Measurements from ENCODE around the gene IL13. TPM values are rescaled to one million over a fixed set of nuclear protein-coding genes. Genes with fewer than 3 reads are reported as not detected.
"Not testable (repeated sequence)": the region's sequence is repeated elsewhere in the genome, so short reads cannot be mapped to it uniquely, and the experiment has no call there.

Gene IL13
- total RNA-seq, 1 donor from 2014 or later: not detected

DNA sequence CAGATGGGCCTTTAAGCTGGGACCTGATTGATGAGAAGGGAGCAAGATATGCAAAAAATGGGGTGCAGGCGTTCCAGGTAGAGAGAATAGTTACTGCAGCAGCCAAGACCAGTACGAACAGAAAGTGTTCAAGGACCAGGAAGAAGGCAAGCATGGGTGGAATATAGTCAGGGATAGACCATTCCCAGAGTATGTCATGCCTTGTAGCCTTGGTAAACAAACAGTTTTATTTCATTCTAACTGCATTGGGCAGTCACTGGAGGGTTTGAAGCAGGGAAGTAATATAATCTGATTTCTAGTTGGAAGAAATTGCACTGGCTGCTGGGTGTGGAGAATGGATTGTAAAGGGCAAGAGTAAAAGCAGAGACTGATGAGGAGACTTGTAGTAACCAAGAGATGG, 30.5 kb upstream of the IL13 start:
- DNase-seq: no peak
- no peak overlapping the region for H3K4me3 Mint-ChIP-seq (ENCODE audit: unreplicated experiment)
- H3K27me3 Mint-ChIP-seq (ENCODE audit: unreplicated experiment): no peaks in the 10 kb centered on the region
- H3K27ac Mint-ChIP-seq (ENCODE audit: unreplicated experiment): no peak overlapping the region
- TF ChIP-seq, protein P1, sequence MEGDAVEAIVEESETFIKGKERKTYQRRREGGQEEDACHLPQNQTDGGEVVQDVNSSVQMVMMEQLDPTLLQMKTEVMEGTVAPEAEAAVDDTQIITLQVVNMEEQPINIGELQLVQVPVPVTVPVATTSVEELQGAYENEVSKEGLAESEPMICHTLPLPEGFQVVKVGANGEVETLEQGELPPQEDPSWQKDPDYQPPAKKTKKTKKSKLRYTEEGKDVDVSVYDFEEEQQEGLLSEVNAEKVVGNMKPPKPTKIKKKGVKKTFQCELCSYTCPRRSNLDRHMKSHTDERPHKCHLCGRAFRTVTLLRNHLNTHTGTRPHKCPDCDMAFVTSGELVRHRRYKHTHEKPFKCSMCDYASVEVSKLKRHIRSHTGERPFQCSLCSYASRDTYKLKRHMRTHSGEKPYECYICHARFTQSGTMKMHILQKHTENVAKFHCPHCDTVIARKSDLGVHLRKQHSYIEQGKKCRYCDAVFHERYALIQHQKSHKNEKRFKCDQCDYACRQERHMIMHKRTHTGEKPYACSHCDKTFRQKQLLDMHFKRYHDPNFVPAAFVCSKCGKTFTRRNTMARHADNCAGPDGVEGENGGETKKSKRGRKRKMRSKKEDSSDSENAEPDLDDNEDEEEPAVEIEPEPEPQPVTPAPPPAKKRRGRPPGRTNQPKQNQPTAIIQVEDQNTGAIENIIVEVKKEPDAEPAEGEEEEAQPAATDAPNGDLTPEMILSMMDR (IDR thresholded peaks at IDR 0.05; ENCODE audit: partially characterized antibody, unreplicated experiment): no peak
- no peaks in the 10 kb centered on the region for H3K36me3 Mint-ChIP-seq (ENCODE audit: unreplicated experiment)
- H3K4me1 Mint-ChIP-seq (ENCODE audit: low read depth, unreplicated experiment): no peaks in the 10 kb centered on the region
- no peaks in the 10 kb centered on the region for H3K9me3 Mint-ChIP-seq (ENCODE audit: unreplicated experiment)

DNA sequence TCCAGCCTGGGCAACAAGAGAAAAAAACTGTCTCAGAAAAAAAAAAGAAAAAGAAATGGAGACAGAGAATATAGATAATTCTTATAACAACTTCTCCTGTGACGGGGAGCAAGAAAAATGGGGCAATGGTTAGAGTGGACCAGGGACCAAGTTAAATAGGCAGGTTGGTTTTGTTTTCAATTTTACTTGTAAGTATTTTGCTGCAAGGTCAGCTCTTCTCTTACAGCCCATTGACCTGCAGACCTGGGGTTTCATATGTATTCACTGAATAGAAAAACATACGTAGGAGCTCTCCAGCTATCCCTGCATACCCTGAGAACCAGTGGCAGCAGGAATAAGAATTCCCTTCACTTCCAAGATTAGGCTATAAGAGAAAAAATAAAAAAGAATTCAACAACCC, 29.2 kb upstream of the IL13 start:
- Mint-ChIP-seq H3K36me3 (ENCODE audit: unreplicated experiment) (no peaks in the 10 kb centered on the region), H3K9me3 (ENCODE audit: unreplicated experiment) (no peaks in the 10 kb centered on the region), H3K27ac (ENCODE audit: unreplicated experiment) (no peak overlapping the region), H3K27me3 (ENCODE audit: unreplicated experiment) (no peaks in the 10 kb centered on the region), H3K4me3 (ENCODE audit: unreplicated experiment) (no peak overlapping the region), H3K4me1 (ENCODE audit: low read depth, unreplicated experiment) (no peaks in the 10 kb centered on the region)
- TF ChIP-seq, protein P1 (IDR thresholded peaks at IDR 0.05; ENCODE audit: partially characterized antibody, unreplicated experiment): no peak
- no peak for DNase-seq

DNA sequence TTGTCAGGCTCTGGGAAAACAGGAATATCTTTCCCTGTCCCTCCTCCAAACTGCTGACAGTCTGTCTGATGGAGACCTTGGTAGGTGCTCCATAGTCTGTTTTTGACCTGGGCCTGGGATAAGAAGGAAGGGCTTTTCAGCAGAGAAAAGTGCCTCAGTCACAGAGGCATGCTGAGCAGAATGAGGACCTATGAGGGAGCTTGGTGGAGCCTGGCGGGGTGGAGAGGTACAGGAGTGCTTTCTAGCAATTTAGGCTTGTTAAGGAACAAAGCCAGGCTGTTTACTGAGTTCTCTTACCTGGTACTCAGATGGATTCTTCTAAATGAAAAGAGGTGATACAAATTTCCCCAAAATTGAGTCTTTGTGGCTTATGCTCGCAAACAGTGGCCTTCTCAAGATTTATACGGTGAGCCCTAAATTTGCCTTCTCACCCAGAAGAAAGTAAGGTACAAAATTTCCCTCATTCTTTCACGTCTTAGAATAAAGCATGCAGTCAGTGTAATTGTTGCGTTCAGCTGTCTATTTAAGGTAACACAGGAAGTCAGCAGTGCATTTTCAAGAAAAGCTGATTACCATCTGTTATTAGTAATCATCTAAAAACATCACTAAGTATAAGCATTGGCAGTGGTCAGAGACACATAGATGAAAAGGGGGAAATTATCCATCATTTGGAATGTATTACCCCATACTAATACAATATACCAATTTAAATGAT, 28.6 kb upstream of the IL13 start:
- DNase-seq: no peak
- Mint-ChIP-seq H3K27ac (ENCODE audit: unreplicated experiment) (no peak overlapping the region), H3K4me1 (ENCODE audit: low read depth, unreplicated experiment) (no peaks in the 10 kb centered on the region), H3K36me3 (ENCODE audit: unreplicated experiment) (no peaks in the 10 kb centered on the region), H3K27me3 (ENCODE audit: unreplicated experiment) (no peaks in the 10 kb centered on the region), H3K4me3 (ENCODE audit: unreplicated experiment) (no peak overlapping the region), H3K9me3 (ENCODE audit: unreplicated experiment) (no peaks in the 10 kb centered on the region)
- TF ChIP-seq, protein P1 (IDR thresholded peaks at IDR 0.05; ENCODE audit: partially characterized antibody, unreplicated experiment): no peak

DNA sequence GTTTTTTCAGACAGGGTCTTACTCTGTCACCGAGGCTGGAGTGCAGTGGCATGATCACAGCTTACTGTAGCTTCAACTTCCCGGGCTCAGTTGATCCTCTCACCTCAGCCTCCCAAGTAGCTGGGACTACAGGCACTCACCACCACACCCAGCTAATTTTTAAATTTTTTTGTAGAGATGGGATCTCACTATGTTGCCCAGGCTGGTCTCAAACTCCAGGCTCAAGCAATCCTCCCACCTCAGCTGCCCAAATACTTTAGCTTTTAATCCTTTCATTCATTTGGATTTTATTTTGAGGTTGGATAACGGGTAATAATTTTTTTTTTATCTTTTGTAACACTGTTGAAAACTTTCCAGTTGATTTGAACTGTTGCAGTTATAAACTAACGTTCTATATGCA, 24.4 kb upstream of the IL13 start:
- DNase-seq; H3K9me3 Mint-ChIP-seq (ENCODE audit: unreplicated experiment); H3K27me3 Mint-ChIP-seq (ENCODE audit: unreplicated experiment); H3K36me3 Mint-ChIP-seq (ENCODE audit: unreplicated experiment); H3K4me3 Mint-ChIP-seq (ENCODE audit: unreplicated experiment); H3K27ac Mint-ChIP-seq (ENCODE audit: unreplicated experiment); H3K4me1 Mint-ChIP-seq (ENCODE audit: low read depth, unreplicated experiment): not testable (repeated sequence)

DNA sequence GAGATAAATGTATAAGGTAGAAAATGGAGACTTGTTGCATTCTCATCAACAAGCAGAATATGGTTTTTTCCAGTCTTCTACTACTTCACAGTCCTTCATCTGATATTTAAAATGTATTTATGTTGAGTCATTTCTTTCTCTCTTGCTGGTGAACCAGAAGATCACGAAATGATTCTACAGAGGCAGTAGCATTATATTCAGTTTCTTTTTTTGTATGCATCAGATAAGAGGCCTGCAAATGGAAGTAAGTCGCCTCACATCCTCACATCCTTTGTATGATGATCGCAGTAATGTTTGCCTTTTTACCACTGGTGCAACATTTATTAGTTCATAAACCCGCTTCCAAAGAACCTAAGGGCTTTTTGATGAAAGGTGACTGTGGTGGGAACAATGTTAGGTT, 22.1 kb upstream of the IL13 start:
- H3K9me3 Mint-ChIP-seq (ENCODE audit: unreplicated experiment): no peaks in the 10 kb centered on the region
- TF ChIP-seq, protein P1 (IDR thresholded peaks at IDR 0.05; ENCODE audit: partially characterized antibody, unreplicated experiment): no peak
- no peak overlapping the region for H3K27ac Mint-ChIP-seq (ENCODE audit: unreplicated experiment)
- no peak overlapping the region for H3K4me3 Mint-ChIP-seq (ENCODE audit: unreplicated experiment)
- no peaks in the 10 kb centered on the region for H3K4me1 Mint-ChIP-seq (ENCODE audit: low read depth, unreplicated experiment)
- no peaks in the 10 kb centered on the region for H3K36me3 Mint-ChIP-seq (ENCODE audit: unreplicated experiment)
- DNase-seq: no peak
- H3K27me3 Mint-ChIP-seq (ENCODE audit: unreplicated experiment): no peaks in the 10 kb centered on the region

Data from glutamatergic neuron (in vitro differentiated cells).